ENCODE results near the gene NTN1. TPM values are rescaled to one million over a fixed set of nuclear protein-coding genes. Genes with fewer than 3 reads are reported as not detected.

The NTN1 gene
- total RNA-seq, 1 experiment from 2014 or later, result 4.2 TPM

DNA sequence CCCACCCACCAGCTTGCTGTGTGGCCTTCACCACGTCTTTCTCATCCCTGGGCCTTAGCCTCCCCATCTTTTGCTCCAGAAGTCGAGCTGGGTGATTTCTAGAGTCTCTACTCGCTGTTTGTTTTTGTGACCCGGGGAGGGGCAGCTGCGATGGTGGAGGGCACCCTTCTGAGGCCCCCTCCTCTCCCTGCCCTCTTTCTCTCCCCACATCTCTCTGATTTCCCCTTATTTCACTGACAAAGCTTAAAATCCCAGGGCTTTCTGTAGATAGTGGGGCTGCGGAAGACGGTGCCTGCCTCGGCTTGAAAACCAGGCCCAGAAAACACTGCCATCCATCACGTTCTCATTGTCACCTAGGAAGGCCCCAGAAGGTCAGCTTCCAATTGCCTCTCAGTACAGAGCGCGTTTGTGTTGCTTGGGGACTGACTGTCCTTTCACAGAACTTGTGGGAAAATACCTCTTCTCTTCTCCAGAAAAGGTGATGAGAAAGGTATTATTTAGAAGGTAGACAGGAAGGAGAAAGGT, 95.1 kb downstream of the NTN1 start:
- ChIA-PET CTCF (no interaction called here), POLR2A (no interaction called here)

DNA sequence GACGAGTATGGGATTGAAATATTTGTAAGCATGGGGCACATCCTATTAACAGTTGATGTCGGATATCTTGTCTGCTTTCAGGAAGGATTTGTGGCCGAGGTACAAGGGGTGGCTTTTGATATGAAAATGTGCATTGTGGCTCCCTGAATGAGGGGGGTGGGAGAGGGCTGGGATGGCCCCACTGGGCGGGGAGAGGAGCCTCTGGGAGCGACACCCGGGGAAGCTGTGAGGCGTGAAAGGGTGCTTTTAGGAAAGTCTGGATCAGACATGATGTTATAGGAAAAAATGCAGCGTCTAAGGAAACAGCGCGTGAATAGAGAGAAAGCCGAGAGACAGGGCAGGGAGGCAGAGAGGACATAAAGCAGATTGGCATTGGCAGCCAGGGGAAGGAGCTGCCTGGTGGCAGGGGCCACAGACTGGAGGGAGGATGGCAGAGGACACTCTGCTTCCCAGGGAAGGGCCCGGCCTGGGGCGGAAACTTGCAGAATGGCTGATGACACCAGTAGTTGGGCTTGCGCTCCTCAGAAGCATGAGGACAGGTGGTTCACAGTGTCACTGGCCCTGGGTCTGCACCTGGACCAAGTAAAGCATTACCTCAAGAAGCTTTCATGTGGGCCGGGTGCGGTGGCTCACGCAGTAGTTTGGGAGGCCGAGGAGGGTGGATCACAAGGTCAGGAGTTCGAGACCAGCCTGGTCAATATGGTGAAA, 95.7 kb downstream of the NTN1 start:
- CTCF ChIA-PET, result no interaction called here
- Histone ChIP-seq H3K9me2 (ENCODE audit: insufficient read depth) (no peaks in the 10 kb centered on the region), H2AFZ (ENCODE audit: low read depth, low read length, poor library complexity, severe bottlenecking) (no peak overlapping the region), H3K27me3 (ENCODE audit: insufficient read depth, low read length) (no peaks in the 10 kb centered on the region), H3K36me3 (ENCODE audit: control insufficient read depth in 1 of 2, insufficient read depth in 2 of 2, low read length in 2 of 2) (no peaks in the 10 kb centered on the region; a peak in 1 of 4 replicates), H3K79me2 (ENCODE audit: insufficient read depth, low read length) (no peaks in the 10 kb centered on the region), H3K9ac (ENCODE audit: low read length) (no peak overlapping the region), H3K4me3 (replicated peaks in 1 of 2; ENCODE audit: low read depth in 1 of 2, low read length in 2 of 2) (no peak overlapping the region), H3K9me3 (ENCODE audit: control insufficient read depth in 1 of 2, insufficient read depth in 1 of 2, low read depth in 1 of 2, low read length in 2 of 2) (no peaks in the 10 kb centered on the region; a peak in 1 of 4 replicates), H3K4me2 (ENCODE audit: low read length) (no peak overlapping the region), H3K27ac (ENCODE audit: low read depth, low read length) (no peak overlapping the region), H3K4me1 (ENCODE audit: control insufficient read depth in 1 of 2, insufficient read depth in 2 of 2, low read length in 2 of 2) (no peaks in the 10 kb centered on the region), H4K20me1 (ENCODE audit: insufficient read depth) (no peaks in the 10 kb centered on the region)
- ATAC-seq (no peak), DNase-seq (ENCODE audit: low read depth, low spot score) (no peak)
- BruUV-seq (replicated peaks), result no TSS peak
- intact Hi-C loops (cut with micrococcal nuclease), result no loop called here
- RAD21 ChIA-PET (ENCODE audit: low non-redundant PET in 1 of 2, low total read pairs in 2 of 2, uncharacterized antibody in 2 of 2, unreplicated experiment in 2 of 2), result no interaction called here
- POLR2A ChIA-PET, result no interaction called here
- no peak for TF ChIP-seq SRF (IDR thresholded peaks at IDR 0.05; ENCODE audit: low read depth)

More for the DNA sequence above, 95.1 kb downstream of the NTN1 start:
- Histone ChIP-seq H3K4me1 (ENCODE audit: control insufficient read depth in 1 of 2, insufficient read depth in 2 of 2, low read length in 2 of 2) (no peaks in the 10 kb centered on the region), H3K36me3 (ENCODE audit: control insufficient read depth in 1 of 2, insufficient read depth in 2 of 2, low read length in 2 of 2) (no peaks in the 10 kb centered on the region; a peak in 1 of 4 replicates), H3K27me3 (ENCODE audit: insufficient read depth, low read length) (no peaks in the 10 kb centered on the region), H3K27ac (ENCODE audit: low read depth, low read length) (no peak overlapping the region), H3K9me2 (ENCODE audit: insufficient read depth) (no peaks in the 10 kb centered on the region), H3K9me3 (ENCODE audit: control insufficient read depth in 1 of 2, insufficient read depth in 1 of 2, low read depth in 1 of 2, low read length in 2 of 2) (no peaks in the 10 kb centered on the region; a peak in 1 of 4 replicates), H2AFZ (ENCODE audit: low read depth, low read length, poor library complexity, severe bottlenecking) (no peak overlapping the region), H3K4me3 (replicated peaks in 1 of 2; ENCODE audit: low read depth in 1 of 2, low read length in 2 of 2) (no peak overlapping the region), H3K79me2 (ENCODE audit: insufficient read depth, low read length) (no peaks in the 10 kb centered on the region), H3K9ac (ENCODE audit: low read length) (no peak overlapping the region), H4K20me1 (ENCODE audit: insufficient read depth) (no peaks in the 10 kb centered on the region), H3K4me2 (ENCODE audit: low read length) (no peak overlapping the region)
- TF ChIP-seq SRF (IDR thresholded peaks at IDR 0.05; ENCODE audit: low read depth) (no peak), POLR2A (IDR thresholded peaks at IDR 0.05; ENCODE audit: borderline replicate concordance, extremely low read depth, insufficient read depth, insufficient read length) (no peak), CBX3 (IDR thresholded peaks at IDR 0.05; ENCODE audit: low read depth) (no peak), ELF1 (IDR thresholded peaks at IDR 0.05; ENCODE audit: borderline replicate concordance, low read depth) (no peak), POLR2AphosphoS5 (IDR thresholded peaks at IDR 0.05; ENCODE audit: low read depth, low read length) (no peak)
- TF ChIP-seq, protein P1, sequence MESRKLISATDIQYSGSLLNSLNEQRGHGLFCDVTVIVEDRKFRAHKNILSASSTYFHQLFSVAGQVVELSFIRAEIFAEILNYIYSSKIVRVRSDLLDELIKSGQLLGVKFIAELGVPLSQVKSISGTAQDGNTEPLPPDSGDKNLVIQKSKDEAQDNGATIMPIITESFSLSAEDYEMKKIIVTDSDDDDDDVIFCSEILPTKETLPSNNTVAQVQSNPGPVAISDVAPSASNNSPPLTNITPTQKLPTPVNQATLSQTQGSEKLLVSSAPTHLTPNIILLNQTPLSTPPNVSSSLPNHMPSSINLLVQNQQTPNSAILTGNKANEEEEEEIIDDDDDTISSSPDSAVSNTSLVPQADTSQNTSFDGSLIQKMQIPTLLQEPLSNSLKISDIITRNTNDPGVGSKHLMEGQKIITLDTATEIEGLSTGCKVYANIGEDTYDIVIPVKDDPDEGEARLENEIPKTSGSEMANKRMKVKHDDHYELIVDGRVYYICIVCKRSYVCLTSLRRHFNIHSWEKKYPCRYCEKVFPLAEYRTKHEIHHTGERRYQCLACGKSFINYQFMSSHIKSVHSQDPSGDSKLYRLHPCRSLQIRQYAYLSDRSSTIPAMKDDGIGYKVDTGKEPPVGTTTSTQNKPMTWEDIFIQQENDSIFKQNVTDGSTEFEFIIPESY (IDR thresholded peaks at IDR 0.05; ENCODE audit: extremely low read depth, insufficient replicate concordance, low read length), result no peak
- RAD21 ChIA-PET (ENCODE audit: low non-redundant PET in 1 of 2, low total read pairs in 2 of 2, uncharacterized antibody in 2 of 2, unreplicated experiment in 2 of 2), result no interaction called here
- intact Hi-C loops (cut with micrococcal nuclease), result no loop called here
- no peak for DNase-seq (ENCODE audit: low read depth, low spot score)
- BruUV-seq (replicated peaks), result no TSS peak
- no peak for ATAC-seq

All from HCT116 (cell line).